ENCODE measurements around the gene ETDB.
"Not testable (repeated sequence)": the region's sequence is repeated elsewhere in the genome, so short reads cannot be mapped to it uniquely, and the experiment has no call there.

- TF ChIP-seq CTCF, EP300, POLR2AphosphoS5 (IDR thresholded peaks at IDR 0.05): not testable (repeated sequence)
Measured at GRCh38 chrX:135116064-135116463, 4.3 kb downstream of the ETDB start.

Data from suprapubic skin (tissue), 4 donors.